Prostate gland (tissue), 2 donors: ENCODE results near the gene DNAI2.

Experiments
- POLR2A ChIP-seq: fragments of 450-650 bp; IDR thresholded peaks from one replicate; pipeline ENCODE4 v1.6.1; 2016; ENCODE audit warnings: antibody characterized with exemption, mild to moderate bottlenecking
- POLR2AphosphoS5 ChIP-seq: sonication (generic); formaldehyde crosslinking; IDR thresholded peaks from one replicate; pipeline ENCODE4 v1.6.1; 2017; ENCODE audit warnings: antibody characterized with exemption
- TF ChIP-seq, protein P1 (sequence below), 4 experiments: fragments of 200-600 bp in 2 of 4; fragments of 450-650 bp in 2 of 4; sonication (generic) in 2 of 4; IDR thresholded peaks; 1 replicate in 3 of 4; 2 replicates in 1 of 4; pipeline ENCODE4 v1.5.1; 2016 to 2019; ENCODE audit warnings: antibody characterized with exemption in 4 of 4, mild to moderate bottlenecking in 2 of 4, moderate library complexity in 2 of 4

DNA sequence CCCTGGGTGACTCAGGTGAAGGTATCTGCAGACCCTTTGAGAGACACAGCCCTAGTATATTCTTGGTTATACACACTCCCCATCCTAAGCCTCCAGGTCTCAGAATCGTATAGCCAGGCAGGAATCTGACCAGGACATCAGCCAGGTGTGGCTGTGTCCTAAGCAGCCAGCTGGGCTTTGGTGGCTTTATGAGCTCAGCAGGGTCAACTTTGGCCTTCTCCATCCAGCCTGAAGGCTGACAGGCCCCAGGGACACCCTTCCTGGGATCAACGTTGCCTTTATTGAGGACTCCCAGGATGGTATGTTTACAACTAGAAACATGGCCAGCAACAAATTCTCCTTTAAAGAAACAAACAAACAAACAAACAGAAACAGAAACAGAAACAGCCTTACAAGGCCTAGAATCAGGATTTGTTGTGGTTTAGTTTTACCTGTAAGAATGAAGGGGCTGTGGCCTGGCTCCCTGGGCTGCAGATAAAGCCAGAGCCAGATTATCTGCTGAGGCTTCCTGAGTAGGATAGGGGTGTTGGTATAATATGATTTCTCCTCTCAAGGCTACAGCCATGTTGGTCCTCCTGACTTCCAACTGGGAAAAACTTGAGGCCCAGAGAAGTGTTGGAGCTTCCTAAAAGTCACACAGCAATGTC, 60.5 kb downstream of the DNAI2 start:
- TF ChIP-seq, protein P1, sequence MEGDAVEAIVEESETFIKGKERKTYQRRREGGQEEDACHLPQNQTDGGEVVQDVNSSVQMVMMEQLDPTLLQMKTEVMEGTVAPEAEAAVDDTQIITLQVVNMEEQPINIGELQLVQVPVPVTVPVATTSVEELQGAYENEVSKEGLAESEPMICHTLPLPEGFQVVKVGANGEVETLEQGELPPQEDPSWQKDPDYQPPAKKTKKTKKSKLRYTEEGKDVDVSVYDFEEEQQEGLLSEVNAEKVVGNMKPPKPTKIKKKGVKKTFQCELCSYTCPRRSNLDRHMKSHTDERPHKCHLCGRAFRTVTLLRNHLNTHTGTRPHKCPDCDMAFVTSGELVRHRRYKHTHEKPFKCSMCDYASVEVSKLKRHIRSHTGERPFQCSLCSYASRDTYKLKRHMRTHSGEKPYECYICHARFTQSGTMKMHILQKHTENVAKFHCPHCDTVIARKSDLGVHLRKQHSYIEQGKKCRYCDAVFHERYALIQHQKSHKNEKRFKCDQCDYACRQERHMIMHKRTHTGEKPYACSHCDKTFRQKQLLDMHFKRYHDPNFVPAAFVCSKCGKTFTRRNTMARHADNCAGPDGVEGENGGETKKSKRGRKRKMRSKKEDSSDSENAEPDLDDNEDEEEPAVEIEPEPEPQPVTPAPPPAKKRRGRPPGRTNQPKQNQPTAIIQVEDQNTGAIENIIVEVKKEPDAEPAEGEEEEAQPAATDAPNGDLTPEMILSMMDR (IDR thresholded peaks at IDR 0.05): no peak
- no peak for TF ChIP-seq POLR2A
- TF ChIP-seq POLR2AphosphoS5: no peak
